HG02759 (cell line): ENCODE measurements around the gene CDH4.

Experiments used
- ATAC-seq: cut with Tn5 transposase; IDR thresholded peaks from one replicate; pipeline ENCODE4 v1.9.1; 2021; ENCODE audit warnings: mild to moderate bottlenecking, moderate library complexity; ENCODE audit not compliant: unreplicated experiment

Gene CDH4

DNA sequence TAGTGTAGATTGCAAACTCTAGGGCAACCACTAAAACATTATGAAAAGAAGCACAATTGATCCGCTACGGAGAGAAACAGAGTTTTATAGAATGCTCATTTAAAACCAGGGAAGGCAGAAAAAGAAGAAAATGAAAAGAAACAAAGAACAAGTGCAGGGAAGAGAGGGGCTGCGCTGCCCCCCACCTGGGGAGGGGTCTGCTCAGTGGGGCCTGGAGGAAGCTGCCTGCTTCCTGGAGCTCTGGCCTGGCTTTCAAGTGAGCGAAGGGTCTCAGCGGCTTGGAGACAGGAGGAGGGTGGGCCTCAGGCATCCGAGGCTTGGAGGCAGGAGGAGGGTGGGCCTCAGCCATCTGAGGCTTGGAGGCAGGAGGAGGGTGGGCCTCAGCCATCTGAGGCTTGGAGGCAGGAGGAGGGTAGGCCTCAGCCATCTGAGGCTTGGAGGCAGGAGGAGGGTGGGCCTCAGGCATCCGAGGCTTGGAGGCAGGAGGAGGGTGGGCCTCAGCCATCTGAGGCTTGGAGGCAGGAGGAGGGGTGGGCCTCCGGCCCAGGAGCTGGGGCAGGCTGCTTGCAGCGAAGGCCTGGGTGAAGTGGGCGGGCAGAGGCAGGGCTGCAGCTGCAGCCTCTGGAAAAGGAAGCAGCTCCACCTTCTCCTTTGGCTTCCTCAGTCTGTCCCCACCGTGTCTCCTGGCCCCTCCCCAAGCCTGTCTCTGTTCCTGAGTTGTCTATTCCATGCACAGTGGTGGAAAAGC is 407.4 kb downstream of the CDH4 start:
- no peak for ATAC-seq

DNA sequence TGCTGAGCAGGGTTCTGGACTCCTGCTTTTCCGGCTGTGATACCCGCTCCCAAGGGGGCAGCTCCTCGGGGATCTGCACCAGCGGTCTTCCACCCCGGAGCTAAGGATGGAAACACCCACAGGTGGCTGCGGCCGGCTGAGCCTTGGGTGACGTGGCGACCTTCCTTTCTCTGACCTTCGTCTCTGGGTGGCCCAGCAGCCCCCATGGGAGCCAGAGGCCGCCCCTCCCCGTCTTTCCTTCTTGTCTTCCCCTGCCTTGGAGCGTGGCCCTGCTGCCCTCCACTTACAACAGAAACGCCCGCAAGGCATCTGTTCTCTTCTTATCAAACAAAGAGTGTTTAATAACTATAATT is 407.9 kb downstream of the CDH4 start:
- no peak for ATAC-seq

GRCh38 chr20:61660559-61660958 is 408.5 kb downstream of the CDH4 start:
- ATAC-seq: no peak

- ATAC-seq: no peak
Measured at GRCh38 chr20:61661025-61661424, 409.0 kb downstream of the CDH4 start.

DNA sequence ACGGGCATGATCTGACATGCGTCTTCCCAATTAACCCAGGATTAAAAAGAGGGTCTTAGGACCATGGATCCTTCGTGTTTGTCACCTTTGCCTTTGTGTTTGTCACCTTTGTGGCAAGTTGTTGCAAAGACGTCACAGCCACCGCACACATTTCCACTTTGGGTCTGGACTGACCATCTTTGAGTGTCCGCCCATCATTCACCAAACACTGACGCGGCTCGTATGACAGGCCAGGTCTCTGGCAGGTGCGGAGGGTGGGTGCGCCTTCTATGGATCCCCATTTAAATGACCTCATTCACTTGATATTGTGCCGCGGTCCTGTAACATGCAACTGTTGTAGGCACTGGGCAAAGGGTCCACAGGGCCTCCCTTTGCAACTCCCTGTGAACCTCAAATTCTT is 409.5 kb downstream of the CDH4 start:
- no peak for ATAC-seq

DNA sequence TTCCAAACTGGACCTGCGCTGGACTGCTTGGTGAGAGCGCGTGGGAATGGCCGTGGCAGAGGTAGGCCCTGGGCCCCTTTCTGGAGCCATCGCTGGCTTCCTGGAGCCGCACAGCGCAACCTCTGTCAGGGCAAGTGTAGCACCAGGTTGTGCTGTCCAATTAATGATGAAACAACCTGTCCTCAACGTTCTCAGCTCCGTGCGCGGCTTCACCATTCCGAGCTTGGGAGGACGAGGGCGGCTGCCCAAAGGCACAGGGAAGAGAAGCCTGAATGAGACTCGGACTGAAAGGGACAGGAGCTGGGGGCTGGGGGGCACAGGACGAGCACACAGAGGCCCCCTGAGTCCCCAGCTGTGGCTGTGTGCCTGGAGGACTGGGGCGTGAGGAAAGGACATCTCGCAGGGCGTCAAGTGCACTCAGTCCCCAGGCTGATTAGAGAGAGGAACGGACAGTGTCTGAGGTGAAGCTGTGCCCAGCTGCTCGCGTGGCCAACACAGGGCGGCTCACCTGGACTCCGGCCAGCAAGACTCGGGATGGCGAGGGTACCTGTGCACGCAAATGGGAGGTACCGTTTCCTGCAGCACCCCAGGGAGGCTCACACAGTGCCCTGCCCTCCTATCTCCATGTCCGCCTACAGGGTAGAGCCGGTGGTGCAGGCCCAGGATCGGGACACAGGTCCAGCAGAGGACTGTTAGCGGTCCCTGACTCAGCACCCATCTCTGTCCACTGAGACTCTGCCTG is 410.3 kb downstream of the CDH4 start:
- ATAC-seq: no peak

DNA sequence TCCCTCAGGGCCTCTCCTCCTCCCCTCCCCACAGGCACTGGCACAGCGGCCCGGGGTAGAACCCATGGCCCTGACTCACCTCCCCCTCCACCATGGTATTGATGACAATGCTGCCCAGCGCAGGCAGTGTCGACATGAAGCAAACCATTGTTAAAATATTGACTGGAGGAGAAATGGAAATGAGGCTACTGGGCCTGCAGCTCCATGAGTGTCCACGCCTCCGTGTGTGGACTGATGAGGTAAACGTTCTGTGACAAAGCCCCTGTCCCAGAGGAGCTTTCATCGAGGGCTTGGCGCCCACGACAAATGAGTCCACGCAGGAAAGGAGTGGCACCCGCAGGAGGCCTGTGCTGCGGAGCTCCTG is 410.9 kb downstream of the CDH4 start:
- ATAC-seq: no peak

- ATAC-seq: no peak
Measured at GRCh38 chr20:61663521-61664425, 411.7 kb downstream of the CDH4 start.

GRCh38 chr20:61664556-61665320 is 412.7 kb downstream of the CDH4 start:
- ATAC-seq: no peak

DNA sequence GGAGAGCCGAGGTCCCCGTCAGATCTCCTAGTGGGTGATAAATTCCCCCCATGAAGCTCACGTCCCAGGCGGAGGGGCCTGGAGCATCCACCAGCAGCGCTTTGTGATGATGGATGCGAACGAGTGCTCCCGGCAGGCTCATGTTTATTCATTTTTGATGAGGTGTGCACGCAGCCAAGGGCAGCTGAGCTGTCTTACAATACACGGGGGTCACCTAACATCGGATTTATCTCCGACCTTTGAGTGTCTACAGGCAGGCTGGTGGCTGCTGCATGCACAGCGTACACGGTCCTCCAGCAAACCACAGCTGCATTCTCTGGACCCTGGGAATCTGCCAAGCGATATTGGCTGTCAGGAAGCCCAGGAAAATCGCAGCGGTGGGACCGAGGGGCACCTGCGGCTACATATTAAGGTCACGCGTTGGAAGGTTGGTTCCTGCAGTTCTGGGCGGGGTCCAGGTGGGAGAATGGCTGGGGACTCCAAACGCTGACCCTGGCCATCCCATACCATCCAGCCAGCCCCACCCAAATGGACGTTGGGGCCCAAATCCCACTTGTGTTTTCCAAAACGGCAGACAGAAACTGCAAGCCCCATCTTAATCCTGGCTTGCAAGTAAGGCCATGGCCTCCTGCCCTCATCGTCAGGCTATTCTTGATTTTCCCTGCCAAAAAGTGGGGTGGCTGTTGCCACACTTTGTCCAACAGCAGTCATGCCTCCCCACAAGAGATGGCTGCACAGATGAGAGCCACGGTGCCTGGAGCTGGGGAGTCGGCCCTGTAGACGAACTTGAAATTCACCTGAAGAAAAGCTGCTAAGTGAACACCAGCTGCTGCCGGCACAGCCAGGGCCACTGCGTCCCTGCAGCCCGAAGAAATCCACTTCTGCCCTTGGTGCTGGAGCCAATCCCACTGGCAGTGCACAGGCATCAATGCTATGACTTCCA is 413.7 kb downstream of the CDH4 start:
- no peak for ATAC-seq

DNA sequence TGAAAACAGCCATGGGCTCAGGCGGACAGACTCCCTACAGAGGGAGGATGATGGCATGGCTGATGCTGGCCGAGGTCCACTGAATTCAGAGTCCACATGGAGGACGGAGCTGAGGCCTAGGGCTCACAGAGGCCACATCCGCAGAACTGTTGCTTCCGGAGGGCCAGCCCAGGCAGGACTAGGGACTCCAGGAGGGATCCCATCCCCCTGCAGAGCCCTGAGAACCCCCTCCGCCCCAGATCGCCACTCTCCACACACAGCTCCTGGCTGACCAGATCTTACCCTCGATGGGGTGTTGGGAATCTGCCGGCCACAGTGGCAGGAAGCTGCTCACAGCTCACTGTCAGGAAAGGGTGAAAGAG is 414.4 kb downstream of the CDH4 start:
- ATAC-seq: no peak

DNA sequence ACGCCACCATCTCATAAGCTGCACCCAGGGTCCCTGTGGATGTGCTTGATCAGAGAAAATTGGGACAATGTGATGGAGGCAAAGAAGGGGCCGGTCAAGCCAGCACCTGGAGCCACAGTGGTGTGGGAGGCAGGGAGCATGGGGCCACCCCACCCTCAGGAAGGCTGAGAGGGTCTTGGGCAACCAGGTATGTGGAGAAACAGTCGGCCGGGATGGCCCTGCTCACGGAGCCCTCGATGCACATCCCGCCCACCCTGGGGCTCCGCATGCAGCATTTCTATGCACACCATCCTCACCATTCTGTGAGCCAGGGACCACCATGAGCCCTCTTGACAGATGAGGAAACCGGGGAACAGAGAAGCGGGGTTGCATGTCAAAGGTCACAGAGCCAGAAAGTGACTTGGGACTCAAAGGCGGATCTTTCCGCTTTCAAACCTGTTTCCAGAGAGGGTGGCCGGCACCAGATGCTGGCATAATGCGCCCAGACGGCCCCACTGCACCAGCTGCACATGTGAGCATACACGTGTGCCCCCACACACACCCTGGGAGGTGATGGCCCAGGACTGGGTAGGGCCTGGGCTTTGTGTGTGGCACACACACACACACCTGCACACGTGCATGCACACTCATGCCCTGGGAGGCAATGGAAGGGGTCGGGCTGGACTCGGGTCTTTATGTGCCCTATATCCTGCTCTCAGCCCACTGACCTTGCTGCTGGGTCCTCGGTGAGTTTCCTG is 415.2 kb downstream of the CDH4 start:
- no peak for ATAC-seq

DNA sequence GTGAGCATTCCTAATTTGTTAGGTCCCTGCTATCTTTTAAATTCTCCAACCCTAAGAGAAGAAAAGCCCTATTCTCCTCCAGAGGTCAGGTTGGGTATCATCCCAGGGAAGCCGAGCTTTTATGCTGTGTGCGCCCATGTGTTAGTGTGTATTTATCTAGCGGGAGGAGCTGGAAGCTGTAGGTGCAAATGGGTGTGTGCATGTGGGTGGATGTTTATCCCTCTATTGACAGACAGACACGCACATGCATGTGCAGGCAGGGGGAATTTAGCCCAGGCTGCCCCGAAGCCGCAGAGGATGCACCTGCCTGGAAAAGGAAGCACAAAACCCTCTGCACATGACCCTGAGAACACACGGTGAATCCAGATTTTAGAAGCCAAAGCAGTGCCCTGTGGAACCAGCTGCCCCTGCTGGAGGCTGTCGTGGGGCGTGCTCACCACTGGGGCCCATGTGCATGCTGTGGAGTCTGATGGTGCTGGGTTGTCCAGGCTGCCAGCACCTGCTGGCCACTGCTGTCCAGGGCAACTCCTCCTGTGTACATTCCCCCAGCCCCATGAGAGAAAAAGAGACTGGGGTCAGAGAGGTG is 416.1 kb downstream of the CDH4 start:
- ATAC-seq: no peak

DNA sequence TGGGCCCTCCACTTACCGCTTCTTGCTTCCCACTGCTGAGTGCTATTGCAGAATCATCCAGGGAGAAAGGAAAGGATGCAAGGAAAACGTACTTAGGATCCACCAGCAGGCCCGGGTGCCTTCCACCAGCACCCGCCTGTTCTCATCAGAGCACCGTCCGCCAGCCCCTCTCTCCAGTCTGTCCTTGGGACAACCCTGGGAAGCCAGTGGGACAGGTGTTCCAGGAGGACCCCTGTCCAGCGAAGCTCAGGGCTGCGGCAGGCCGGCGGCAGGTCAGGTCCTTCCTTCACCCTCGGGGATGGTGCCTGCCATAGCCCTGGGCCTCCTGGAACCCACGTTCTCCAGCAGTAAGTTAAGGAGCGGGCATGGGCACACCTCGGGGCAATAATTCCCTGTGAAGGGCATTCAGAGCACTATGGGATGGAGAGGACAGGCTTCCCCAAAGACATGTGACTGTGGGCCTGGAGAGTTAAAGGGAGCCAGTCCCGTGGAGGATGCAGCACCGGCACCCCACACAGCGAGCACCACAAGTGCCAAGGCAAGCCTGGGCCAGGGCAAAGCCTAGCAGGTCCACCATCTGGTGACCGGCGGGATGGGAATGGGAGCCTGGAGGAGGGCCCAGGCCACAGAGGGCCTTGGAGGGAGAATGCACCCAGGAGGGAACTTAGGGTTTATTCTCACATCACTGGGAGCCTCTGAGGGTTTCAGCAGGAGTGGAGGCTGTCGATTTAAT is 416.9 kb downstream of the CDH4 start:
- no peak for ATAC-seq

- ATAC-seq: no peak
Measured at GRCh38 chr20:61670274-61670673, 418.2 kb downstream of the CDH4 start.

GRCh38 chr20:61671559-61671958 is 419.5 kb downstream of the CDH4 start:
- ATAC-seq: no peak

DNA sequence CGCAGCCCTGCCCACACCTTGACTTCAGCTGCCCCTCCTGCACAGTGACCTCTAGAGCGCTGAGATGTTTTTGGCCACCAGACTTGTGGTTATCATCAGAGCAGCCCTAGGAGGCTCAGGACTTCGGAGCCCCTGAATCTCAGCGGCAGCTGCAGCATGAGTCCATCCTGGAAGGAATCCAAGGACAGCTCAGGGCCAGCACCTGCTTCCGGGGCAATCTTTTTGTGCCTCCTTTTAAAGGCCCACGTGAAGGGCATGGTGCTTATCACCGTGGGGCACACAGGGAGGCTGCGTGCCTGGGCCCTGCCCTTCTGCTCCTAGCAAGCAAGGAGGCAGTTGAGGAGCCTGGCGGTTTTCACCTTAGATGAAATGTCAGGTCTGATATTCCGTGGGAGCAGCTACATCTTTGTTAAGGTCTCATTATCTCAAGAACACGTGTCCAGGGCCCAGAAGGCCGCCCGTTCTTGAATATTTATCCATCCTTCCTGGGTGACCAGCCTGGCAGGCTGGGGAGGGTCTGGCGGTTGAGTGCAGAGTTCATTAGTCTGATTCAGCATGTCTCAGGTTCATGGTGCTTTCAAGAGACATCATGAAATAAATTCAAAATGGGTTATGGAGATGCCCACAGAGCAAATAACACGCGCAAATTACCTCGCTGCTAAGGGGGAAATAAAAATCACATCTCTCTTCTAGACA is 421.2 kb downstream of the CDH4 start:
- ATAC-seq: no peak

- ATAC-seq: no peak
Measured at GRCh38 chr20:61674121-61674520, 422.1 kb downstream of the CDH4 start.
